Astrocyte (in vitro differentiated cells and primary cell): Measurements from ENCODE around the gene MBNL3. TPM values are rescaled to one million over a fixed set of nuclear protein-coding genes. Genes with fewer than 3 reads are reported as not detected.

Source experiments
- DNase-seq: peaks from one replicate; pipeline ENCODE4 v3.0.0-alpha.2; 2010; ENCODE audit warnings: low read depth
- FAIRE-seq: peaks from 2 replicates; lab custom pipeline; 2011; peaks lifted over from hg19 to GRCh38; lab: Jason Lieb, UNC
- H2AFZ ChIP-seq: 2 replicates; pipeline ENCODE4 v1.6.0; 2012; ENCODE audit warnings: low read depth, low read length, inconsistent platforms
- H3K27ac ChIP-seq: 2 replicates; pipeline ENCODE4 v1.5.1; 2011; ENCODE audit warnings: low read depth, low read length, inconsistent platforms
- H3K27me3 ChIP-seq: 2 replicates; pipeline ENCODE4 v1.6.0; 2011; ENCODE audit warnings: low read length, inconsistent platforms; ENCODE audit not compliant: insufficient read depth
- H3K36me3 ChIP-seq: 2 replicates; pipeline ENCODE4 v1.5.1; 2011; ENCODE audit warnings: low read length, inconsistent platforms; ENCODE audit not compliant: insufficient read depth
- H3K4me1 ChIP-seq: 2 replicates; pipeline ENCODE4 v1.5.1; 2011; ENCODE audit warnings: low read length, inconsistent platforms; ENCODE audit not compliant: insufficient read depth
- H3K4me2 ChIP-seq: 2 replicates; pipeline ENCODE4 v1.6.0; 2012; ENCODE audit warnings: low read length, inconsistent platforms
- H3K4me3 ChIP-seq: 2 replicates; pipeline ENCODE4 v1.5.1; 2011; ENCODE audit warnings: low read depth, mild to moderate bottlenecking, low read length, inconsistent platforms; ENCODE audit not compliant: insufficient read depth
- H3K79me2 ChIP-seq: 2 replicates; pipeline ENCODE4 v1.6.0; 2012; ENCODE audit warnings: mild to moderate bottlenecking, low read length, inconsistent platforms; ENCODE audit not compliant: insufficient read depth
- H3K9ac ChIP-seq: 2 replicates; pipeline ENCODE4 v1.6.0; 2012; ENCODE audit warnings: mild to moderate bottlenecking, low read length, inconsistent platforms
- H3K9me3 ChIP-seq: 2 replicates; pipeline ENCODE4 v1.5.1; 2012; ENCODE audit warnings: low read depth, mild to moderate bottlenecking, low read length, inconsistent platforms; ENCODE audit not compliant: insufficient read depth
- H4K20me1 ChIP-seq: 2 replicates; pipeline ENCODE4 v1.6.0; 2012; ENCODE audit warnings: low read length, inconsistent platforms; ENCODE audit not compliant: insufficient read depth
- H3K27ac Mint-ChIP-seq: one replicate; pipeline ENCODE4 v1.8.0; 2021; ENCODE audit warnings: mild to moderate bottlenecking, mixed read lengths; ENCODE audit not compliant: unreplicated experiment
- H3K27me3 Mint-ChIP-seq: one replicate; pipeline ENCODE4 v1.8.0; 2021; ENCODE audit warnings: low read depth, mixed read lengths; ENCODE audit not compliant: unreplicated experiment
- H3K36me3 Mint-ChIP-seq: one replicate; pipeline ENCODE4 v1.8.0; 2021; ENCODE audit warnings: low read depth, mixed read lengths; ENCODE audit not compliant: unreplicated experiment
- H3K4me1 Mint-ChIP-seq: one replicate; pipeline ENCODE4 v1.8.0; 2021; ENCODE audit warnings: low read depth, mixed read lengths; ENCODE audit not compliant: unreplicated experiment
- H3K4me3 Mint-ChIP-seq: one replicate; pipeline ENCODE4 v1.8.0; 2021; ENCODE audit warnings: mild to moderate bottlenecking, moderate library complexity, mixed read lengths; ENCODE audit not compliant: unreplicated experiment
- H3K9me3 Mint-ChIP-seq: one replicate; pipeline ENCODE4 v1.8.0; 2021; ENCODE audit warnings: mild to moderate bottlenecking, mixed read lengths; ENCODE audit not compliant: unreplicated experiment
- CTCF ChIP-seq: IDR thresholded peaks from 2 replicates; pipeline ENCODE4 v1.5.1; 2011; ENCODE audit warnings: low read depth, mild to moderate bottlenecking, inconsistent platforms, low read length, moderate library complexity; ENCODE audit not compliant: insufficient read depth
- EZH2 ChIP-seq: IDR thresholded peaks from 2 replicates; pipeline ENCODE4 v1.6.1; 2012; ENCODE audit warnings: mild to moderate bottlenecking, low read length, inconsistent platforms; ENCODE audit not compliant: insufficient read depth
- total RNA-seq: library from RNA; stranded (reverse); gene quantifications from 2 replicates; pipeline ENCODE4 v1.2.1, GENCODE V29; 2021

MBNL3 gene
- total RNA-seq, 1 donor from 2014 or later = 4.1 TPM

- Mint-ChIP-seq H3K36me3 (no peaks in the 10 kb centered on the region), H3K27ac (no peak overlapping the region), H3K4me3 (no peak overlapping the region), H3K4me1 (no peaks in the 10 kb centered on the region), H3K9me3 (no peaks in the 10 kb centered on the region), H3K27me3 (no peaks in the 10 kb centered on the region)
- no peak overlapping the region for H3K9ac ChIP-seq
- H3K27ac ChIP-seq = no peak overlapping the region
- H3K4me2 ChIP-seq = no peak overlapping the region
- H3K27me3 ChIP-seq = no peaks in the 10 kb centered on the region
- TF ChIP-seq EZH2 (no peak), CTCF (no peak)
- H3K36me3 ChIP-seq = no peaks in the 10 kb centered on the region
- H3K79me2 ChIP-seq = no peaks in the 10 kb centered on the region
- peak; percentile 50 for FAIRE-seq
- no peak overlapping the region for H2AFZ ChIP-seq
- no peak overlapping the region for H3K4me3 ChIP-seq
- no peak for DNase-seq
- no peaks in the 10 kb centered on the region for H3K9me3 ChIP-seq
- H3K4me1 ChIP-seq = no peaks in the 10 kb centered on the region
- H4K20me1 ChIP-seq = no peaks in the 10 kb centered on the region
Measured at GRCh38 chrX:132395645-132396044, 93.2 kb downstream of the MBNL3 start.

DNA sequence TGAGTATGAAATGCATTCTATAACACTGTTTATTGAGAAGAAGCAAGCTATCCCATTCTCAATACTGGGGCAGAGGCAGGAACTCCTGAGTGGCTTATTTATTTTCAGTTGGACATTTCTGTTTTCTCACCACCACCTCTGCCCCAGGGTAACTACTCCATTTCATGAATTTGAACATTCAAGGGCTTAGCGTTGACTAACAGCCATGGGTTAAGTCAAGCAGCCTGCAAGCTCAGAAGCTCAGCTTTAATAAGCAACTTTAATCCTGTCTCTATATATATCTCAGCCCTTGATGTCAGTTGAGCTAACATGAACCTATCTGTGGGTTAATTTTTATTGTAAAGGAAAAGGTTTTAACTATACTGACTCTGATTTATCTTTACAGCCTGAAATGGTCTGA, 93.8 kb downstream of the MBNL3 start:
- Histone ChIP-seq H3K4me3 (no peak overlapping the region), H3K9me3 (no peaks in the 10 kb centered on the region), H3K27ac (no peak overlapping the region), H3K9ac (no peak overlapping the region), H2AFZ (no peak overlapping the region), H3K27me3 (no peaks in the 10 kb centered on the region), H3K4me2 (no peak overlapping the region), H4K20me1 (no peaks in the 10 kb centered on the region), H3K36me3 (no peaks in the 10 kb centered on the region), H3K79me2 (no peaks in the 10 kb centered on the region), H3K4me1 (no peaks in the 10 kb centered on the region)
- H3K36me3 Mint-ChIP-seq = no peaks in the 10 kb centered on the region
- H3K9me3 Mint-ChIP-seq = no peaks in the 10 kb centered on the region
- no peak for DNase-seq
- no peak overlapping the region for H3K27ac Mint-ChIP-seq
- no peak for FAIRE-seq
- no peak for TF ChIP-seq EZH2
- TF ChIP-seq CTCF = no peak
- H3K27me3 Mint-ChIP-seq = no peaks in the 10 kb centered on the region
- H3K4me3 Mint-ChIP-seq = no peak overlapping the region
- H3K4me1 Mint-ChIP-seq = no peaks in the 10 kb centered on the region

DNA sequence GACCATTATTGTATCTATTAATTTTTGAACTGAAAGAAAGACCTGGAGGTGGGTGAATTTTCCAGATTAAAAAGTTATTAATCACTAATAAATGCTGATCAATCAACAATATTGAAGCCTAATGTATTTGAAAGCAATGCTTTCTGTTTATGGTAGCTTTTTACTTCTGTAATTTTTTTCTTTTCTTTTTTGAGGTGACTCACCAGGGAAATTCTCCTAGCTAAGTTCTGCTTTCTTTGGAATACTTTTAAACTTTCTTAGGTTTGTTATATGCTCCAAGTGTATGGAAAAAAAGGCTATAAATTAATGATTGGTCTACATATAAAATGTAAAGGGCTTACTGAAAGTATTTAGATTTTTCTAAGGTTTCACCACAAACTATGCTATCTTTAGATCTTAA, 94.2 kb downstream of the MBNL3 start:
- Histone ChIP-seq H3K4me2 (no peak overlapping the region), H3K79me2 (no peaks in the 10 kb centered on the region), H3K27me3 (no peaks in the 10 kb centered on the region), H3K4me3 (no peak overlapping the region), H4K20me1 (no peaks in the 10 kb centered on the region), H3K4me1 (no peaks in the 10 kb centered on the region), H3K9me3 (no peaks in the 10 kb centered on the region), H2AFZ (no peak overlapping the region), H3K36me3 (no peaks in the 10 kb centered on the region), H3K9ac (no peak overlapping the region), H3K27ac (no peak overlapping the region)
- no peak for DNase-seq
- H3K36me3 Mint-ChIP-seq = no peaks in the 10 kb centered on the region
- no peak for TF ChIP-seq EZH2
- no peak for TF ChIP-seq CTCF
- no peak overlapping the region for H3K4me3 Mint-ChIP-seq
- H3K27ac Mint-ChIP-seq = no peak overlapping the region
- FAIRE-seq = peak; percentile 62
- H3K4me1 Mint-ChIP-seq = no peaks in the 10 kb centered on the region
- no peaks in the 10 kb centered on the region for H3K9me3 Mint-ChIP-seq
- no peaks in the 10 kb centered on the region for H3K27me3 Mint-ChIP-seq
